Small intestine (tissue), 7 donors: ENCODE data around the gene XPR1. TPM values are rescaled to one million over a fixed set of nuclear protein-coding genes. Genes with fewer than 3 reads are reported as not detected.

Experiments
- DNase-seq, 2 donors: peaks; one replicate each; pipeline versions ENCODE4 v3.0.0 to v3.0.0-alpha.2; 2013
- FAIRE-seq: peaks from 2 replicates; lab custom pipeline; 2012; peaks lifted over from hg19 to GRCh38; lab: Jason Lieb, UNC
- H3K27ac ChIP-seq, 3 donors: one replicate each; pipeline ENCODE4 v1.5.1; 2013; ENCODE audit warnings: low read length in 2 of 3, mild to moderate bottlenecking in 2 of 3, control low read depth in 1 of 3, inconsistent platforms in 1 of 3, low read depth in 1 of 3, moderate library complexity in 1 of 3
- H3K27me3 ChIP-seq, 3 donors: one replicate each; pipeline ENCODE4 v1.6.1; 2013; ENCODE audit warnings: low read length in 3 of 3, inconsistent platforms in 1 of 3; ENCODE audit not compliant: control insufficient read depth in 3 of 3, insufficient read depth in 3 of 3
- H3K36me3 ChIP-seq, 3 donors: one replicate each; pipeline ENCODE4 v1.6.1; 2013; ENCODE audit warnings: low read length in 3 of 3, inconsistent platforms in 1 of 3, low read depth in 1 of 3, mild to moderate bottlenecking in 1 of 3, moderate library complexity in 1 of 3; ENCODE audit not compliant: control insufficient read depth in 3 of 3, insufficient read depth in 2 of 3
- H3K4me1 ChIP-seq, 3 donors: one replicate each; pipeline ENCODE4 v1.6.1; 2013; ENCODE audit warnings: low read length in 2 of 3, inconsistent platforms in 1 of 3, low read depth in 1 of 3, mild to moderate bottlenecking in 1 of 3, moderate library complexity in 1 of 3; ENCODE audit not compliant: control insufficient read depth in 3 of 3, insufficient read depth in 2 of 3
- H3K4me3 ChIP-seq, 3 donors: one replicate each; pipeline ENCODE4 v1.5.1; 2013; ENCODE audit warnings: low read length in 3 of 3, control low read depth in 1 of 3, inconsistent platforms in 1 of 3, low read depth in 1 of 3, mild to moderate bottlenecking in 1 of 3, moderate library complexity in 1 of 3
- H3K9me3 ChIP-seq, 2 donors: one replicate each; pipeline ENCODE4 v1.6.1; 2013; ENCODE audit warnings: low read depth in 1 of 2, low read length in 1 of 2; ENCODE audit not compliant: control insufficient read depth in 2 of 2, insufficient read depth in 1 of 2
- WGBS, 3 donors: extraction: QIAGEN DNeasy Blood & Tissue Kit; methylation state at CpG; one replicate each; pipeline ENCODE4 v1.1.7; 2013; 5-methylcytosine and 5-hydroxymethylcytosine counted together
- polyA plus RNA-seq, 4 donors: library from polyadenylated mRNA; stranded (reverse) in 3 of 4; unstranded in 1 of 4; fragments of 200-250 nt in 3 of 4; fragments of 120-200 nt in 1 of 4; gene quantifications; one replicate each; pipeline versions ENCODE4 v1.2.1 to v1.2.3, GENCODE V29; 2013
- donor health status: healthy with polysubstance abuse.
- donor health status: control.
- donor health status: control.
- donor health status: Bipolar disorder and iron deficiency.
- donor health status: healthy.

Gene XPR1
- polyA plus RNA-seq, 4 donors = 5.1 to 27.3 (median 8.5) TPM

- Histone ChIP-seq H3K27me3 (no peaks in the 10 kb centered on the region), H3K4me1 (no peaks in the 10 kb centered on the region), H3K27ac (no peak overlapping the region), H3K4me3 (no peak overlapping the region), H3K36me3 (peaks cover 0 to 5% (median 0%) of the 10 kb centered on the region in 3 donors), H3K9me3 (peaks cover 0 to 13% of the 10 kb centered on the region in 2 donors)
- FAIRE-seq (no peak), DNase-seq (no peak)
These were observed 112.0 kb downstream of the XPR1 start for GRCh38 chr1:180743868-180744267.

- no peak for FAIRE-seq
- 92 to 96% (median 94%) methylated on average over 6 of the region's 6 CpGs for WGBS, 3 donors
- Histone ChIP-seq H3K36me3 (peaks cover 0 to 2% (median 0%) of the 10 kb centered on the region in 3 donors), H3K9me3 (peaks cover 0 to 13% of the 10 kb centered on the region in 2 donors), H3K4me3 (no peak overlapping the region), H3K27me3 (no peaks in the 10 kb centered on the region), H3K4me1 (no peaks in the 10 kb centered on the region), H3K27ac (no peak overlapping the region)
- DNase-seq = no peak
These were observed 113.3 kb downstream of the XPR1 start for GRCh38 chr1:180745098-180745497.

- FAIRE-seq (no peak), DNase-seq (no peak)
- Histone ChIP-seq H3K4me3 (no peak overlapping the region), H3K9me3 (peaks cover 0 to 8% of the 10 kb centered on the region in 2 donors), H3K4me1 (no peaks in the 10 kb centered on the region), H3K27me3 (no peaks in the 10 kb centered on the region), H3K27ac (no peak overlapping the region), H3K36me3 (peaks cover 0 to 5% (median 0%) of the 10 kb centered on the region in 3 donors)
- 91 to 93% (median 93%) methylated on average over 2 of the region's 2 CpGs for WGBS, 3 donors
These were observed 120.1 kb downstream of the XPR1 start for GRCh38 chr1:180751921-180752320.

GRCh38 chr1:180754453-180754852 is 122.6 kb downstream of the XPR1 start:
- Histone ChIP-seq H3K36me3 (peaks cover 0 to 3% (median 0%) of the 10 kb centered on the region in 3 donors), H3K9me3 (peaks cover 0 to 8% of the 10 kb centered on the region in 2 donors), H3K27ac (no peak overlapping the region), H3K4me3 (no peak overlapping the region), H3K27me3 (no peaks in the 10 kb centered on the region), H3K4me1 (no peaks in the 10 kb centered on the region)
- FAIRE-seq (no peak), DNase-seq (no peak)
- WGBS, 3 donors = 96 to 99% (median 98%) methylated on average over 7 of the region's 7 CpGs

GRCh38 chr1:180757657-180758056 is 125.8 kb downstream of the XPR1 start:
- no peaks in the 10 kb centered on the region for H3K27me3 ChIP-seq
- no peak for DNase-seq
- H3K4me3 ChIP-seq = no peak overlapping the region
- H3K27ac ChIP-seq = no peak overlapping the region
- peaks cover 0 to 8% of the 10 kb centered on the region in 2 donors for H3K9me3 ChIP-seq
- 92 to 96% (median 93%) methylated on average over 1 of the region's 1 CpG for WGBS, 3 donors
- H3K36me3 ChIP-seq = peaks cover 0 to 3% (median 0%) of the 10 kb centered on the region in 3 donors
- no peaks in the 10 kb centered on the region for H3K4me1 ChIP-seq
- FAIRE-seq = no peak

GRCh38 chr1:180762796-180763195 is 131.0 kb downstream of the XPR1 start:
- WGBS, 3 donors = 68 to 93% (median 88%) methylated on average over 5 of the region's 5 CpGs
- H3K27me3 ChIP-seq = no peaks in the 10 kb centered on the region
- DNase-seq (no peak), FAIRE-seq (no peak)
- no peak overlapping the region for H3K4me3 ChIP-seq
- no peaks in the 10 kb centered on the region for H3K4me1 ChIP-seq
- H3K27ac ChIP-seq = no peak overlapping the region
- H3K9me3 ChIP-seq = no peaks in the 10 kb centered on the region
- no peaks in the 10 kb centered on the region for H3K36me3 ChIP-seq

GRCh38 chr1:180765151-180765550 is 133.3 kb downstream of the XPR1 start:
- Histone ChIP-seq H3K27me3 (no peaks in the 10 kb centered on the region), H3K4me3 (no peak overlapping the region)
- 79 to 86% (median 84%) methylated on average over 2 of the region's 2 CpGs for WGBS, 3 donors

GRCh38 chr1:180769889-180770288 is 138.1 kb downstream of the XPR1 start:
- no peak for FAIRE-seq
- Histone ChIP-seq H3K4me1 (no peaks in the 10 kb centered on the region), H3K27ac (no peak overlapping the region), H3K27me3 (no peaks in the 10 kb centered on the region), H3K36me3 (no peaks in the 10 kb centered on the region), H3K9me3 (peaks cover 0 to 4% of the 10 kb centered on the region in 2 donors), H3K4me3 (no peak overlapping the region)
- DNase-seq = no peak

More at GRCh38 chr1:180765151-180765550, 133.3 kb downstream of the XPR1 start:
- DNase-seq (no peak), FAIRE-seq (no peak)
- Histone ChIP-seq H3K4me1 (no peaks in the 10 kb centered on the region), H3K36me3 (no peaks in the 10 kb centered on the region), H3K9me3 (no peaks in the 10 kb centered on the region), H3K27ac (no peak overlapping the region)

- WGBS, 3 donors = 26 to 70% (median 48%) methylated on average over 1 of the region's 1 CpG
- DNase-seq = peak in 1 of 2 donors; percentile 5
- no peaks in the 10 kb centered on the region for H3K4me1 ChIP-seq
- no peak for FAIRE-seq
- no peak overlapping the region for H3K4me3 ChIP-seq
- peaks cover 0 to 4% of the 10 kb centered on the region in 2 donors for H3K9me3 ChIP-seq
- H3K27me3 ChIP-seq = no peaks in the 10 kb centered on the region
- no peaks in the 10 kb centered on the region for H3K36me3 ChIP-seq
- no peak overlapping the region for H3K27ac ChIP-seq
These were observed 141.5 kb downstream of the XPR1 start for GRCh38 chr1:180773210-180773865.
